ENCODE results near the gene TLR4.

The TLR4 gene

DNA sequence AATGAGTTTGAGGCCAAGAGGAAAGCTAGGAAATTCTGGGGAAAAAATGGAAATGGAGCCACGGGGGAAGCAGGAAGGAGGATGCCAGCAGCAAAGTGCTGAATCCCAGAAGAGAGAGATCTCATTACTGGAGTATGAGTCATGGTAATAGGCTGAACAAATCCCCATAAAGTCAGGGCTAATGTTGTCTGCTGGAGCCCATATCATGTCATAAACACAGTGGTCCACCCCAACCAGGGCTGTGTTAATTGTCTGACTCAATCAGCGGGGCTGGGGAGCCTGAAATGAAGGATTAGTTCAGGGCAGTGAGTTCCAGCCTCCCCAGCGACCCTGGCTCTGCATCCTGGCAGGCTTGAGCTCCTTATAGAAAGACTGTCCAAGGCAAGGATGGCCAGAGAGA lies 68.8 kb downstream of the TLR4 start:
- TF ChIP-seq, protein P1, sequence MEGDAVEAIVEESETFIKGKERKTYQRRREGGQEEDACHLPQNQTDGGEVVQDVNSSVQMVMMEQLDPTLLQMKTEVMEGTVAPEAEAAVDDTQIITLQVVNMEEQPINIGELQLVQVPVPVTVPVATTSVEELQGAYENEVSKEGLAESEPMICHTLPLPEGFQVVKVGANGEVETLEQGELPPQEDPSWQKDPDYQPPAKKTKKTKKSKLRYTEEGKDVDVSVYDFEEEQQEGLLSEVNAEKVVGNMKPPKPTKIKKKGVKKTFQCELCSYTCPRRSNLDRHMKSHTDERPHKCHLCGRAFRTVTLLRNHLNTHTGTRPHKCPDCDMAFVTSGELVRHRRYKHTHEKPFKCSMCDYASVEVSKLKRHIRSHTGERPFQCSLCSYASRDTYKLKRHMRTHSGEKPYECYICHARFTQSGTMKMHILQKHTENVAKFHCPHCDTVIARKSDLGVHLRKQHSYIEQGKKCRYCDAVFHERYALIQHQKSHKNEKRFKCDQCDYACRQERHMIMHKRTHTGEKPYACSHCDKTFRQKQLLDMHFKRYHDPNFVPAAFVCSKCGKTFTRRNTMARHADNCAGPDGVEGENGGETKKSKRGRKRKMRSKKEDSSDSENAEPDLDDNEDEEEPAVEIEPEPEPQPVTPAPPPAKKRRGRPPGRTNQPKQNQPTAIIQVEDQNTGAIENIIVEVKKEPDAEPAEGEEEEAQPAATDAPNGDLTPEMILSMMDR (IDR thresholded peaks at IDR 0.05; ENCODE audit: insufficient read depth, low read length, missing control alignments), result no peak
- ChIA-PET POLR2A (no interaction called here), CTCF (no interaction called here)
- H3K4me3 ChIP-seq (ENCODE audit: low read depth, low read length), result no peak overlapping the region
- DNase-seq (ENCODE audit: low read depth, low spot score), result no peak
